Small intestine (tissue), 7 donors: ENCODE data around the gene KIAA1755. TPM values are rescaled to one million over a fixed set of nuclear protein-coding genes. Genes with fewer than 3 reads are reported as not detected.

Experiments used
- DNase-seq, 2 donors: peaks; one replicate each; pipeline versions ENCODE4 v3.0.0 to v3.0.0-alpha.2; 2013
- FAIRE-seq: peaks from 2 replicates; lab custom pipeline; 2012; peaks lifted over from hg19 to GRCh38; lab: Jason Lieb, UNC
- H3K27ac ChIP-seq, 3 donors: one replicate each; pipeline ENCODE4 v1.5.1; 2013; ENCODE audit warnings: low read length in 2 of 3, mild to moderate bottlenecking in 2 of 3, control low read depth in 1 of 3, inconsistent platforms in 1 of 3, low read depth in 1 of 3, moderate library complexity in 1 of 3
- H3K27me3 ChIP-seq, 3 donors: one replicate each; pipeline ENCODE4 v1.6.1; 2013; ENCODE audit warnings: low read length in 3 of 3, inconsistent platforms in 1 of 3; ENCODE audit not compliant: control insufficient read depth in 3 of 3, insufficient read depth in 3 of 3
- H3K36me3 ChIP-seq, 3 donors: one replicate each; pipeline ENCODE4 v1.6.1; 2013; ENCODE audit warnings: low read length in 3 of 3, inconsistent platforms in 1 of 3, low read depth in 1 of 3, mild to moderate bottlenecking in 1 of 3, moderate library complexity in 1 of 3; ENCODE audit not compliant: control insufficient read depth in 3 of 3, insufficient read depth in 2 of 3
- H3K4me1 ChIP-seq, 3 donors: one replicate each; pipeline ENCODE4 v1.6.1; 2013; ENCODE audit warnings: low read length in 2 of 3, inconsistent platforms in 1 of 3, low read depth in 1 of 3, mild to moderate bottlenecking in 1 of 3, moderate library complexity in 1 of 3; ENCODE audit not compliant: control insufficient read depth in 3 of 3, insufficient read depth in 2 of 3
- H3K4me3 ChIP-seq, 3 donors: one replicate each; pipeline ENCODE4 v1.5.1; 2013; ENCODE audit warnings: low read length in 3 of 3, control low read depth in 1 of 3, inconsistent platforms in 1 of 3, low read depth in 1 of 3, mild to moderate bottlenecking in 1 of 3, moderate library complexity in 1 of 3
- H3K9me3 ChIP-seq, 2 donors: one replicate each; pipeline ENCODE4 v1.6.1; 2013; ENCODE audit warnings: low read depth in 1 of 2, low read length in 1 of 2; ENCODE audit not compliant: control insufficient read depth in 2 of 2, insufficient read depth in 1 of 2
- WGBS, 3 donors: extraction: QIAGEN DNeasy Blood & Tissue Kit; methylation state at CpG; one replicate each; pipeline ENCODE4 v1.1.7; 2013; 5-methylcytosine and 5-hydroxymethylcytosine counted together
- polyA plus RNA-seq, 4 donors: library from polyadenylated mRNA; stranded (reverse) in 3 of 4; unstranded in 1 of 4; fragments of 200-250 nt in 3 of 4; fragments of 120-200 nt in 1 of 4; gene quantifications; one replicate each; pipeline versions ENCODE4 v1.2.1 to v1.2.3, GENCODE V29; 2013
- donor health status: healthy with polysubstance abuse.
- donor health status: control.
- donor health status: control.
- donor health status: Bipolar disorder and iron deficiency.
- donor health status: healthy.

KIAA1755 gene
- polyA plus RNA-seq, 4 donors = 0.45 to 5.6 (median 1.5) TPM

- no peak overlapping the region for H3K27ac ChIP-seq
- no peaks in the 10 kb centered on the region for H3K9me3 ChIP-seq
- WGBS, 3 donors = 79 to 93% (median 89%) methylated on average over 3 of the region's 3 CpGs
- DNase-seq (no peak), FAIRE-seq (no peak)
- no peak overlapping the region for H3K4me3 ChIP-seq
- H3K27me3 ChIP-seq = peaks cover 0 to 4% (median 0%) of the 10 kb centered on the region in 3 donors
- no peaks in the 10 kb centered on the region for H3K36me3 ChIP-seq
- no peaks in the 10 kb centered on the region for H3K4me1 ChIP-seq
Observed at GRCh38 chr20:38208523-38208922, 52.0 kb downstream of the KIAA1755 start.

- DNase-seq (no peak), FAIRE-seq (no peak)
- Histone ChIP-seq H3K27me3 (peaks cover 0 to 4% (median 0%) of the 10 kb centered on the region in 3 donors), H3K36me3 (no peaks in the 10 kb centered on the region), H3K9me3 (no peaks in the 10 kb centered on the region), H3K27ac (no peak overlapping the region), H3K4me1 (no peaks in the 10 kb centered on the region), H3K4me3 (no peak overlapping the region)
- 47 to 83% (median 65%) methylated on average over 1 of the region's 1 CpG for WGBS, 3 donors
Observed at GRCh38 chr20:38208088-38208487, 52.4 kb downstream of the KIAA1755 start.

- H3K9me3 ChIP-seq = no peaks in the 10 kb centered on the region
- FAIRE-seq = no peak
- no peak for DNase-seq
- no peak overlapping the region for H3K27ac ChIP-seq
- WGBS, 3 donors = 60 to 89% (median 76%) methylated on average over 2 of the region's 2 CpGs
- no peak overlapping the region for H3K4me3 ChIP-seq
- H3K36me3 ChIP-seq = no peaks in the 10 kb centered on the region
- H3K27me3 ChIP-seq = peaks cover 0 to 4% (median 0%) of the 10 kb centered on the region in 3 donors
- H3K4me1 ChIP-seq = no peaks in the 10 kb centered on the region
Observed at GRCh38 chr20:38207621-38208020, 52.9 kb downstream of the KIAA1755 start.

GRCh38 chr20:38205001-38205400, 55.5 kb downstream of the KIAA1755 start:
- H3K9me3 ChIP-seq = no peaks in the 10 kb centered on the region
- peaks cover 0 to 4% (median 0%) of the 10 kb centered on the region in 3 donors for H3K27me3 ChIP-seq
- 59 to 63% (median 61%) methylated on average over 3 of the region's 3 CpGs for WGBS, 3 donors
- FAIRE-seq (no peak), DNase-seq (no peak)
- H3K36me3 ChIP-seq = no peaks in the 10 kb centered on the region
- no peak overlapping the region for H3K4me3 ChIP-seq
- H3K27ac ChIP-seq = no peak overlapping the region
- no peaks in the 10 kb centered on the region for H3K4me1 ChIP-seq

- H3K27ac ChIP-seq = no peak overlapping the region
- no peaks in the 10 kb centered on the region for H3K36me3 ChIP-seq
- no peak for FAIRE-seq
- 74 to 80% (median 77%) methylated on average over 2 of the region's 2 CpGs for WGBS, 3 donors
- H3K9me3 ChIP-seq = no peaks in the 10 kb centered on the region
- no peak for DNase-seq
- H3K27me3 ChIP-seq = no peaks in the 10 kb centered on the region
- no peak overlapping the region for H3K4me3 ChIP-seq
- H3K4me1 ChIP-seq = no peaks in the 10 kb centered on the region
Observed at GRCh38 chr20:38203981-38204357, 56.6 kb downstream of the KIAA1755 start.

- H3K36me3 ChIP-seq = no peaks in the 10 kb centered on the region
- H3K4me1 ChIP-seq = no peaks in the 10 kb centered on the region
- no peak for FAIRE-seq
- H3K27me3 ChIP-seq = no peaks in the 10 kb centered on the region
- no peaks in the 10 kb centered on the region for H3K9me3 ChIP-seq
- WGBS, 3 donors = 66 to 80% (median 68%) methylated on average over 6 of the region's 6 CpGs
- DNase-seq = no peak
- H3K4me3 ChIP-seq = no peak overlapping the region
- H3K27ac ChIP-seq = no peak overlapping the region
Observed at GRCh38 chr20:38203337-38203980, 57.1 kb downstream of the KIAA1755 start.

GRCh38 chr20:38202982-38203293, 57.6 kb downstream of the KIAA1755 start:
- Histone ChIP-seq H3K9me3 (no peaks in the 10 kb centered on the region), H3K27me3 (no peaks in the 10 kb centered on the region), H3K4me3 (no peak overlapping the region), H3K27ac (no peak overlapping the region), H3K4me1 (no peaks in the 10 kb centered on the region), H3K36me3 (no peaks in the 10 kb centered on the region)
- 74 to 87% (median 82%) methylated on average over 8 of the region's 8 CpGs for WGBS, 3 donors
- FAIRE-seq = no peak
- DNase-seq = no peak

- Histone ChIP-seq H3K27me3 (no peaks in the 10 kb centered on the region), H3K4me1 (no peaks in the 10 kb centered on the region), H3K9me3 (no peaks in the 10 kb centered on the region), H3K27ac (no peak overlapping the region), H3K4me3 (no peak overlapping the region), H3K36me3 (no peaks in the 10 kb centered on the region)
- DNase-seq (no peak), FAIRE-seq (no peak)
- whole genome bisulfite sequencing, 3 donors = 76 to 85% (median 78%) methylated on average over 12 of the region's 12 CpGs
Observed at GRCh38 chr20:38202153-38202981, 58.2 kb downstream of the KIAA1755 start.
